ENCODE data around the gene SORCS3.

- TF ChIP-seq CTCF (IDR thresholded peaks at IDR 0.05) (no peak), POLR2A (IDR thresholded peaks at IDR 0.05) (no peak)
Observed at GRCh38 chr10:104658067-104658466, 17.0 kb downstream of the SORCS3 start.
